Epidermal melanocyte (primary cell): ENCODE results near the gene ANKRD27.
"Not testable (repeated sequence)": the region's sequence is repeated elsewhere in the genome, so short reads cannot be mapped to it uniquely, and the experiment has no call there.

ENCODE experiments used
- DNase-seq: peaks from one replicate; pipeline ENCODE4 v3.0.0; 2011; ENCODE audit warnings: low spot score; ENCODE audit not compliant: insufficient read length

ANKRD27 gene

GRCh38 chr19:32691291-32691951, 16.4 kb upstream of the ANKRD27 start, which contains the start of gene NUDT19:
NUDT19 (plus strand) TSS chr19:32691821; CDS start chr19:32691961, 140 bp downstream.
- peak; percentile 77 for DNase-seq

GRCh38 chr19:32688311-32688710, 13.3 kb upstream of the ANKRD27 start:
- no peak for DNase-seq

- DNase-seq: no peak
Measured at GRCh38 chr19:32687681-32688080, 12.7 kb upstream of the ANKRD27 start.

GRCh38 chr19:32686847-32687475, 12.0 kb upstream of the ANKRD27 start:
- no peak for DNase-seq

GRCh38 chr19:32682317-32682716, 7.3 kb upstream of the ANKRD27 start:
- no peak for DNase-seq

GRCh38 chr19:32680986-32681385, 6.0 kb upstream of the ANKRD27 start:
- DNase-seq: no peak

- DNase-seq: no peak
Measured at GRCh38 chr19:32677657-32678056, 2.7 kb upstream of the ANKRD27 start.

GRCh38 chr19:32676895-32677359, 1.9 kb upstream of the ANKRD27 start:
- no peak for DNase-seq

- no peak for DNase-seq
Measured at GRCh38 chr19:32676186-32676894, 1.4 kb upstream of the ANKRD27 start.

GRCh38 chr19:32675720-32676185, 773 bp upstream of the ANKRD27 start, which contains the start of gene RGS9BP:
RGS9BP (plus strand) TSS chr19:32675848; CDS start chr19:32676264, 416 bp downstream.
- DNase-seq: peak; percentile 44

GRCh38 chr19:32674153-32674930, 638 bp downstream of the ANKRD27 start:
- DNase-seq: no peak

GRCh38 chr19:32673573-32673972, 1.4 kb downstream of the ANKRD27 start:
- no peak for DNase-seq

- no peak for DNase-seq
Measured at GRCh38 chr19:32672841-32673240, 2.1 kb downstream of the ANKRD27 start.

GRCh38 chr19:32671883-32672593, 2.9 kb downstream of the ANKRD27 start:
- DNase-seq: no peak

GRCh38 chr19:32669310-32669709, 5.7 kb downstream of the ANKRD27 start:
- no peak for DNase-seq

- DNase-seq: no peak
Measured at GRCh38 chr19:32666084-32666483, 8.9 kb downstream of the ANKRD27 start.

- no peak for DNase-seq
Measured at GRCh38 chr19:32662186-32662585, 12.8 kb downstream of the ANKRD27 start.

GRCh38 chr19:32661318-32661717, 13.7 kb downstream of the ANKRD27 start:
- DNase-seq: no peak

- no peak for DNase-seq
Measured at GRCh38 chr19:32658527-32658926, 16.5 kb downstream of the ANKRD27 start.

GRCh38 chr19:32658075-32658474, 16.9 kb downstream of the ANKRD27 start:
- DNase-seq: no peak

GRCh38 chr19:32656379-32656778, 18.6 kb downstream of the ANKRD27 start:
- DNase-seq: not testable (repeated sequence)
